ENCODE measurements around the gene STRN3. TPM values are rescaled to one million over a fixed set of nuclear protein-coding genes. Genes with fewer than 3 reads are reported as not detected.

The STRN3 gene
- total and polyA plus RNA-seq, 2 of the 4 experiments (the other 2 are of a cell fraction) = 10.8 to 78.7 TPM

- Histone ChIP-seq H3K4ac (ENCODE audit: low read depth, low read length) (no peak overlapping the region), H3K27me3 (ENCODE audit: control insufficient read depth, insufficient read depth, low read length) (no peaks in the 10 kb centered on the region), H2AK5ac (ENCODE audit: low read depth, low read length) (no peak overlapping the region), H4K8ac (ENCODE audit: low read depth in 2 of 2, low read length in 2 of 2) (no peak overlapping the region), H3K9me1 (ENCODE audit: insufficient read depth, low read length) (peaks cover 8% of the 10 kb centered on the region), H3K4me1 (ENCODE audit: control insufficient read depth, insufficient read depth, low read length) (peaks cover 7% of the 10 kb centered on the region), H3K14ac (replicated peaks; ENCODE audit: low read depth, low read length) (no peak overlapping the region), H3K23ac (ENCODE audit: low read depth, low read length) (no peak overlapping the region), H4K5ac (ENCODE audit: low read depth, low read length) (no peak overlapping the region), H3K79me1 (ENCODE audit: low read depth in 1 of 2, low read length in 2 of 2) (peaks cover 30 to 75% of the 10 kb centered on the region in 2 experiments), H2BK120ac (ENCODE audit: low read depth, low read length) (no peak overlapping the region), H2BK20ac (ENCODE audit: low read depth, low read length) (no peak overlapping the region), H4K20me1 (ENCODE audit: insufficient read depth, low read length) (peaks cover 82% of the 10 kb centered on the region), H2AK9ac (replicated peaks; ENCODE audit: low read depth, low read length, poor library complexity) (no peak overlapping the region), H3K36me3 (ENCODE audit: control insufficient read depth, insufficient read depth, low read length) (peaks cover 13% of the 10 kb centered on the region), H3K4me2 (ENCODE audit: low read depth, low read length) (no peak overlapping the region), H2BK15ac (ENCODE audit: low read depth, low read length) (no peak overlapping the region), H2BK5ac (ENCODE audit: low read depth, low read length, poor library complexity, severe bottlenecking) (no peak overlapping the region), H3K9ac (ENCODE audit: low read depth, low read length) (no peak overlapping the region), H3K4me3 (ENCODE audit: insufficient read depth, low read depth, low read length) (no peak overlapping the region), H3K27ac (ENCODE audit: insufficient read depth, low read length) (no peak overlapping the region), H3K18ac (ENCODE audit: low read depth, low read length) (no peak overlapping the region), H3K9me3 (ENCODE audit: control insufficient read depth, insufficient read depth, low read length) (peaks cover 6% of the 10 kb centered on the region), H4K91ac (ENCODE audit: insufficient read depth, low read depth, low read length) (no peak overlapping the region), H2AFZ (replicated peaks; ENCODE audit: low read length, poor library complexity) (no peak overlapping the region), H3K56ac (ENCODE audit: extremely low read depth, insufficient read depth, low read length) (no peak overlapping the region)
- ATAC-seq (ENCODE audit: low read depth) (no peak), DNase-seq (no peak)
- ChIA-PET POLR2A (ENCODE audit: unreplicated experiment) (no interaction called here), CTCF (no interaction called here)
- intact Hi-C loops (cut with micrococcal nuclease) (no loop called here), dilution Hi-C loops (cut with HindIII; ENCODE audit: low sequenced_read_pairs, unreplicated experiment) (no loop called here), in situ Hi-C loops (cut with MboI; ENCODE audit: low sequenced_read_pairs) (loop anchor here (25.0 kb wide), 1 partner anchor 363 kb away; no protein-coding TSS in a partner anchor)
- no CpG with 5 or more reads among the region's 6 CpGs for WGBS, 2 experiments (ENCODE audit: extremely low coverage in 2 of 2, insufficient read length in 1 of 2)
- no peak for TF ChIP-seq RAD21 (IDR thresholded peaks at IDR 0.05; ENCODE audit: low read length)
- TF ChIP-seq SMC3 (IDR thresholded peaks at IDR 0.05; ENCODE audit: low read depth, low read length) = no peak
- TF ChIP-seq BHLHE40 (IDR thresholded peaks at IDR 0.05; ENCODE audit: low read depth, low read length) = no peak
- no peak for TF ChIP-seq FOS (IDR thresholded peaks at IDR 0.05; ENCODE audit: low read depth, low read length)
- no peak for TF ChIP-seq ELK1 (IDR thresholded peaks at IDR 0.05; ENCODE audit: borderline replicate concordance, low read depth, low read length)
- TF ChIP-seq RCOR1 (IDR thresholded peaks at IDR 0.05; ENCODE audit: insufficient replicate concordance, low read length) = no peak
- TF ChIP-seq POLR2A (IDR thresholded peaks at IDR 0.05; ENCODE audit: low read depth, low read length) = no peak
- no peak for TF ChIP-seq NFE2L2 (IDR thresholded peaks at IDR 0.05; ENCODE audit: low read depth, low read length)
- BruUV-seq (replicated peaks) = no TSS peak
These were observed 27.0 kb downstream of the STRN3 start for GRCh38 chr14:30999038-30999773.

Measured in IMR-90 (cell line).